Breast epithelium (tissue), 3 donors: Measurements from ENCODE around the gene MACROD2.

Experiments used
- POLR2A ChIP-seq: fragments of 450-650 bp; IDR thresholded peaks from one replicate; pipeline ENCODE4 v1.6.1; 2016; ENCODE audit warnings: antibody characterized with exemption, mild to moderate bottlenecking, moderate library complexity
- POLR2AphosphoS5 ChIP-seq, 3 donors: sonication (generic); formaldehyde crosslinking; IDR thresholded peaks; one replicate each; pipeline ENCODE4 v1.6.1; 2017; ENCODE audit warnings: antibody characterized with exemption in 3 of 3
- TF ChIP-seq, protein P1 (sequence below), 3 donors: fragments of 450-650 bp; IDR thresholded peaks; one replicate each; pipeline ENCODE4 v1.5.1; 2016 to 2017; ENCODE audit warnings: antibody characterized with exemption in 3 of 3, mild to moderate bottlenecking in 3 of 3, moderate library complexity in 3 of 3

DNA sequence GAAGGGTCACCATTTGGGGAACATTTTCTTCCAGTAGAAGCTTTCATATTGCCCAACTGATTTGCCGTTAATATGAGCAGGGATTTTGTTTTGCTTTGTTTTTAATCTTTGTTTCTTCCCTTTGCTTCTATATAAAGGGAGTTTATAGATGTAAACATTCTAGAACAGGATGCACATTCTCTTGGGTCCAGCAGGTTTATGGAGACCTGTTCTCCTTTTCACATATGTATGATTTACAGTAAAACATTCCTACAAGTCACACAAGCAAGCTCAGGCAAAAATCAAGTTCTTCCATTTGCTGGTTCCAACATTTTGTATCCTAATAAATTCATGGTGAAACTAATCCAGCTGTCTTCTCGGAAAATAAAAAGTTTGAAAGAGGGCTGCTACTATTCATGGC is 1424.5 kb downstream of the MACROD2 start:
- TF ChIP-seq, protein P1, sequence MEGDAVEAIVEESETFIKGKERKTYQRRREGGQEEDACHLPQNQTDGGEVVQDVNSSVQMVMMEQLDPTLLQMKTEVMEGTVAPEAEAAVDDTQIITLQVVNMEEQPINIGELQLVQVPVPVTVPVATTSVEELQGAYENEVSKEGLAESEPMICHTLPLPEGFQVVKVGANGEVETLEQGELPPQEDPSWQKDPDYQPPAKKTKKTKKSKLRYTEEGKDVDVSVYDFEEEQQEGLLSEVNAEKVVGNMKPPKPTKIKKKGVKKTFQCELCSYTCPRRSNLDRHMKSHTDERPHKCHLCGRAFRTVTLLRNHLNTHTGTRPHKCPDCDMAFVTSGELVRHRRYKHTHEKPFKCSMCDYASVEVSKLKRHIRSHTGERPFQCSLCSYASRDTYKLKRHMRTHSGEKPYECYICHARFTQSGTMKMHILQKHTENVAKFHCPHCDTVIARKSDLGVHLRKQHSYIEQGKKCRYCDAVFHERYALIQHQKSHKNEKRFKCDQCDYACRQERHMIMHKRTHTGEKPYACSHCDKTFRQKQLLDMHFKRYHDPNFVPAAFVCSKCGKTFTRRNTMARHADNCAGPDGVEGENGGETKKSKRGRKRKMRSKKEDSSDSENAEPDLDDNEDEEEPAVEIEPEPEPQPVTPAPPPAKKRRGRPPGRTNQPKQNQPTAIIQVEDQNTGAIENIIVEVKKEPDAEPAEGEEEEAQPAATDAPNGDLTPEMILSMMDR (IDR thresholded peaks at IDR 0.05): no peak
- TF ChIP-seq POLR2A (no peak), POLR2AphosphoS5 (IDR thresholded peaks at IDR 0.05) (no peak)
